GM19455 (cell line): ENCODE data around the gene CRYBG1.
"Not testable (repeated sequence)": the region's sequence is repeated elsewhere in the genome, so short reads cannot be mapped to it uniquely, and the experiment has no call there.

ENCODE experiments used
- ATAC-seq: cut with Tn5 transposase; IDR thresholded peaks from one replicate; pipeline ENCODE4 v1.9.1; 2021; ENCODE audit not compliant: unreplicated experiment

Gene CRYBG1

DNA sequence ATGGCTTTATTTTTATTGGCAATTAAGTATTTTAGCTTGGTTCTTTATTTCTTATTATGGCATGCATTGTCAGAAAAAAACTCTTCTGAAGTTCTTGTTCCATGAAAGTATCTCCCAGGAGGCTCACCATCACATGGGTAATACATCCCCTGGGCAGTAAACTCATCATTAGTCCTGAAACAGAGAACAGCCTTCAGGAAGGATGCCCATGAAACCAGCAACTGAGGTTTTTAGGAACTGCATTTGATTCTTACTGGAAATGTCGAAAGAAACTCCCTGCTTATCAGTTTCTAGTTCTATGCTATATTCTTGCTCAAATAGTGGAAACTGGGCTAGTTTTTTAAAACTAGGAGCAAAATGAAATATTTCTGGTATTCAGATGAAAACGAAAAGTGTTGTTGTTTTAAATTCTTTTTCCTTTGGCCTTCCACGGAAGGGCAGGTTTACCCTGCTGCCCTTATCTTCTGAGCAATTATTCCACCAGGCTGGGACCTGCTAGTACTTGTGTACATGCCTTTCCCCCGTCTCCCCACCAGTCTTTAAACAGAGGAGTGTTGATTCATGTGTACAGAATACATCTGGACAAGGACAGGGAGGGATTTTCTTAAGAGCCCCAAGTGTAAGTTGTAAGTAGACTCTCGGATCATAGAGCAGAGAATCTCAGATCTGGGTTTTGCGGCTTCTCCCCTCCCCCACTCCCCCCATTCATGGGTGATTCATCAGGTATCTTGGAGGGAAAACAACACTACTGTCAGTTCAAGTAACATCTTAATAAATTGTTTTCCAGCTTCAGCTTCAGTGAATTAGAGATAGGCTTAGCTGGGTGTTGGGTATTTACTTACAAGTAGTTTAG is 187.3 kb downstream of the CRYBG1 start:
- ATAC-seq, result no peak

DNA sequence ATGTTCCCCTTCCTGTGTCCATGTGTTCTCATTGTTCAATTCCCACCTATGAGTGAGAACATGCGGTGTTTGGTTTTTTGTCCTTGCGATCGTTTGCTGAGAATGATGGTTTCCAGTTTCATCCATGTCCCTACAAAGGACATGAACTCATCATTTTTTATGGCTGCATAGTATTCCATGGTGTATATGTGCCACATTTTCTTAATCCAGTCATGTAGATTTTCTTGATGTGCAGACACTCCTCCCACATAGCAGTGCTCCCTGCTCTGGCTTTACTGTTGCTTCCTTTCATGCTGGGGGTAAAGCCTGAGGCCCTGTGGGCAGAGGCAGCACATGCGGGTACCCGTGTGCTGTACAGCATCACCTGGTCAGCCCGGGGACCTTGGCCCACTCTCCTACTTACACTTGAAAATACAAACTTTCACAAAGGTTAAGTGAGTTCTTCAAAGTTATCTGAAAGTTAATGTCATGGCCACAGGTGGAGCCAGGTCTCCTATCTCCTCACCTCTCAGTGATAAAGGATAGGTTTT is 188.5 kb downstream of the CRYBG1 start:
- not testable (repeated sequence) for ATAC-seq

DNA sequence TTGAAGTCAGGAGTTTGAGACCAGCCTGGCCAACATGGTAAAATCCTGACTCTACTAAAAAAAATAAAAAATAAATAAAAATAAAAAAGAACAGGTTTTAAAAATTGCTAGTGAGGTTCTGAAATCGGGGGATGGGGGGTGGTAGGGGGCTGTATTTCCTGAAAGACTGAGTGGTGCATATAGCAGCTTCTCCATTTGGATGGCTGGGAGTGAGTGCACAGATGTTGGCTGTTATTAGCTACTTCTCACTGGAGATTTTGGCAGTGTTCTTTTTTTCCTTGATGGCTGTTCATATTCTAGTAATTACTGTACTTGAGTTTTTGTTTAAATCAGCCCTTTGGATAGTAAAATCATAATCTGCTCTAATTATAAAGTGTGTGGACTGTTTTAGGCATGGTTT is 189.0 kb downstream of the CRYBG1 start:
- ATAC-seq, result no peak

DNA sequence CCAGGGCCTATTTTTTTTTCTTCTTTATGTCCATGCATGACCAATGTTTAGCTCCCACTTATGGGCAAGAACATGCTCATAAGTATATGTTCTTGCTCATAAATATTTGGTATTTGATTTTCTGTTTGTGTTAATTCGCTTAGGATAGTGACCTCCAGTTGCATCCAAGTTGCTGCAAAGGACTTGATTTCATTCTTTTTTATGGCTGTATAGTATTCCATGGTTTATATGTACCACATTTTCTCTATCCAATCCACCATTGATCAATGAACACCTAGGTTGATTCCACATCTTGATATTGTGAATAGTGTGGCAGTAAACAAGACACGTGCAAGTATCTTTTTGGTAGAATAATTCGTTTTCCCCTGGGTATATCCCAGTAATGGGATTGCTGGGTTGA is 190.6 kb downstream of the CRYBG1 start:
- no peak for ATAC-seq

DNA sequence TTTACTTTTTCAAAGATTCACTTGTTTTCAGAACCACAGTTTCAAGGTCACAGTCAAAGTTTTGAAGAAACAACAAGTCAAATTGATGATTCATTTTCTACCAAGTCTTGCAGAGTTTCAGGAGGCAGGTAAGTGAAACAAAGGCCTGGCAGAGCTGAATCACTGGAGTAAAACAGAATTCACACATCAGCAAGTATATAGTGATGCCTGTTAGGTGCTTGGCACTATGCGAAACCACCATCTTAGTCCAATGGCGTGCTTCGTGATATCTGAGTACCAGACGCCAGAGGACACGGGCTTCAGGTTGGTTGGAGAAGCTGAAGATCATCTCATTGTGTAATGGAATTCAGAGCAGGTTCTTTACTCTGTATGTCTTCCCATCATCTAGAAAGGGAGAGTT is 192.9 kb downstream of the CRYBG1 start:
- ATAC-seq, result no peak

DNA sequence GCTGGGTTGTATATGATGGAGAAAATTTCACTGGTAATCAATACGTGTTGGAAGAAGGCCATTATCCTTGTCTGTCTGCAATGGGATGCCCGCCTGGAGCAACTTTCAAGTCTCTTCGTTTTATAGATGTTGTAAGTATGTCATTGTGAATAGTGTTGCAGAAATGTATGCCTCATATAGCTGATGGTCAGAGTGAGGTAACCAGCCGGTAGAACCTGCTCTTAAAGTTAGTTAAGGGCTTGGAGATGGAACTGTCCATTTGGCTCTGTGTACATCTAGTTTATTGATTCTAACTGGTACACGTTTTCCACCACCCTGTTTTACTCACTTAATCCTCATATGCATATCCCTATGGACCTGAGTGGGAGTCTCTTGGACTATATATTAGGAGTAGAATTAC is 195.2 kb downstream of the CRYBG1 start:
- no peak for ATAC-seq

DNA sequence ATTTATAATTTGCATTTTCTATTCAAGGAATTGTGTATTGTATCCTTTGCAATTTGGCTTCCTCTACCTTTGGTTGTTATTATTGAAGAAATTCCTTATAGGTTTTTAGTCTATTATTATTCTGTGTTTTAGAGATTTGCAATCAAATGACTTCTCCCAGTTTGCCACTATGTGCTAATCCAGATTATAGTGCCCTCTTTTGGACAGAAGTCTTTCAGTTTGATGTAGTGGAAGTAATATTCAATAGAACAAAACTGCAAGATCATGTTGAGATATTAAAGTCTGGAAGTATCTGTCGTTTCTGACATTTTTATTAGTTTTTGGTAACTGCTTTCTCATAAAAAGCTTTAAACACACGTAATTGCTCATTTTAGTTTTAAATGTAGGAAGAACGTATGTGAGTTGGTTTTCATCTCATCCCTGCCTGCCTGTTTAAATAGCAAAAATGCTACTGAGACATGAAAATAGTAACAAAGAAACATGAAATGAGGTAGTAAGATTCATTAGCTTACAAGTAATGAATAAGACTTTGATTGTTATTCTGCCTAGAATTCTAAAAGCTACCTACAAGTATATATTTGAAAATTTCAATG is 195.9 kb downstream of the CRYBG1 start:
- no peak for ATAC-seq

DNA sequence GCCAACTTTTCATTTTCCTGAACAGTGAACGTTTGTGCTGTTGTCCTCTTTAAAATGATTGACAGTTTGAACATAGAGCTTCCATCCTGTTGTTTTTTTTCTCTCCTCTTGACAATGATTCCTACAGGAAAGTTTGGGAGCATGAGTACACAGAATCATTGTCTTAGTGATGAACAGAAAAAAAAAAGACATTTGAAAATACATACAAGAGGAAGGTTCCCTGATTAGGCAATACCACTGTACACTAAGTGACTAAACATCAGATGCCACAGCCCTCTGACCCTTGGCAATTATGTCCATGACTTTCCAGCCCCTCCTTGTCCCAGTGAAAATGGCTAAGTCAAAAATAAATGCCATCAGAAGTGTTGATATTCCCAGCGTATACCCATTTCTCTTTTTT is 197.3 kb downstream of the CRYBG1 start:
- ATAC-seq, result no peak

DNA sequence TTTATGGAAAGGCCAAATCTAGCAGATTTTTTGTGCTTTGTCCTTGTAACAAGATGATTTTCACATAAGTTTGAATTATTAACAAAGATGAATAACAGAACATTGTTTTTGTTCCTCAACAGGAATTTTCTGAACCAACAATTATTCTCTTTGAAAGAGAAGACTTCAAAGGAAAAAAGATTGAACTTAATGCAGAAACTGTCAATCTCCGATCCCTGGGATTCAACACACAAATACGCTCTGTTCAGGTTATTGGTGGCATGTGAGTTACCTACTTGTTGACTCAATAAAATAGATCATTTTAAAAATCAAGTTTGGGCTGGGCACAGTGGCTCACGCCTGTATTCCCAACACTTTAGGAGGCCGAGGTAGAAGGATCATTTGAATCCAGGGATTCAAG is 197.8 kb downstream of the CRYBG1 start:
- no peak for ATAC-seq

DNA sequence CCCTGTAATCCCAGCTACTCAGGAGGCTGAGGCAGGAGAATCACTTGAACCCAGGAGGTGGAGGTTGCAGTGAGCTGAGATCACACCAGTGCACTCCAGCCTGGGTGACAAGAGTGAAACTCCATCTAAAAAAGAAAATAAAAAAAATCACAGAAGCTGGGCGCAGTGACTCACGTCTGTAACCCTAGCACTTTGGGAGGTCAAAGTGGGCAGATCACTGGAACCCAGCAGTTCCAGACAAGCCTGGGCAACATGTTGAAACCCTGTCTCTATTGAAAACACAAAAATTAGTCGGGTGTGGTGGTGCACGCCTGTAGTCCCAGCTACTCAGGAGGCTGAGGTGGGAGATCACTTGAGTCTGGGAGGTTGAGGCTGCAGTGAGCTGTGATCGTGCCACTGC is 199.1 kb downstream of the CRYBG1 start:
- not testable (repeated sequence) for ATAC-seq

DNA sequence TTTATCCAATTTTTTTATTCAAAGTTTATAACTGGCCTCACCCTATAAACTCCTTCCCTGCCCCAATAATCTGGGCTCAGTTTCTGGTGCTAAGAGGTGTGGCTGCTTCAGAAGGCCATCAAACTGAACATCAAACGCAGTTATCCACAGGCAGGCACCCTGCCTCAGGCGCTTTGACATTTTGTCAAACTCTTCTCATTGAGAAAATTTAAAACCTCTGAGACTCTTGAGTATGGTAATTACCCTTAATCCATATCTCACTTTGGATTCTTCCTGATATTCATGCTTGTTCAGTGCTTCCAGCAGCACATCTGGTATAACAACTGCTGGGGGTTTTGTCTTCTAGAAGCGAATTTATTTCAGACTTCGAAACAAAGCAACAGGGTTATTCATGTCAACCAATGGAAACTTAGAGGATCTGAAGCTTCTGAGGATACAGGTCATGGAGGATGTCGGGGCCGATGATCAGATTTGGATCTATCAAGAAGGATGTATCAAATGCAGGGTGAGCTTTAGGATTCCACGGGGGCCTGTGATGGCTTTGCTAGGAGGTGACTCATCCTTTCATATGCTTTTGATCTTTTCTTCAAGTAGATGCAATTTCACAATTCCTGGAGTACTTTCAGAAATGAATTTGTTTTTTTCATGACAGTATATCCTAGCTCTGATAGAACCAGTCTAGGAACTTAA is 200.6 kb downstream of the CRYBG1 start:
- ATAC-seq, result no peak

DNA sequence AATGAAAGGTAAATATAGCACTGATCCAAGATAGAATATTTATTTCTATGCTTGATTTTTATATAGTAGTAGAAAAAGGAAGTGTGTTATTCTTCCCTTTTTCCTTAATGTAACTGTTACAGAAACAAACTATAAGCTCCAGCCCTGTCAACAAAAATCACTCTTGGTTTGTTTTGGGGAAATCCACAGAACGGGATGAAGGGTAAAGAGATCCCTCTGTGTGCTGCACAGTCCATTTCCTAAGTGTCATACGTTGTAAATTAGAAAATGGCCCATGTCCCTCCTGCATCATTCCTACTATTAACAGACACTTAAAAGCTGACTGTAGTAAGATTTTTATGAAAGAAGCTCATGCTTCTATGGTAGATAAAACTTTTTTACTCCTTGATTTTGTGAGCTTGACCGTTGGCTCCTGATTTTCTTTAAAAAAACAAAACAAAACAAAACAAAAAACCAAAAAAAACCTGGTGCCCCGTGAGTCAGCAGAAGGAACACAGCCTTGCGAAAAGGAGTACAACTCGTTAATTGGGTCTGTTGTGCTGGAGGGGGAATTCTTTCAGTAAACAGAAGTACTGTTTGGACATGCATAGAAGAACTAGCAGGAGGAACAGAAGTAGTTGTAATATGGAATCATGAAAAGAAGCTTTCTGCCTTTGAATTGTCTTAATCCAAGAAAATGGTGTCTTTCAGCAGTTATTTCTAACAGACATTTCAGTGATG is 201.3 kb downstream of the CRYBG1 start:
- ATAC-seq, result no peak

DNA sequence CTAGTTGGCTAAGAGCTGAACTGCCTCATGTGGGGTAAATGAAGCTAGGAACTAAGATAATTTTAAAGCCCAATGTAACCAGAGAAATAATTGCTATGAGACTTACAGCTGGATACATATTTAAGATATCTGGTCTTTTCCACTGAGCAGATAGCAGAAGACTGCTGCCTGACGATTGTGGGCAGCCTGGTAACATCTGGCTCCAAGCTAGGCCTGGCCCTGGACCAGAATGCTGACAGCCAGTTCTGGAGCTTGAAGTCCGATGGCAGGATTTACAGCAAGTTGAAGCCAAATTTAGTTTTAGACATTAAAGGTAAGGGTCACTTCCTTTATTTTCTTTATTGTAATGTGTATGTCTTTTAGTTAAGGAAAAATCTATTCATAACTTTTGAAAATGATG is 203.1 kb downstream of the CRYBG1 start:
- ATAC-seq, result no peak

DNA sequence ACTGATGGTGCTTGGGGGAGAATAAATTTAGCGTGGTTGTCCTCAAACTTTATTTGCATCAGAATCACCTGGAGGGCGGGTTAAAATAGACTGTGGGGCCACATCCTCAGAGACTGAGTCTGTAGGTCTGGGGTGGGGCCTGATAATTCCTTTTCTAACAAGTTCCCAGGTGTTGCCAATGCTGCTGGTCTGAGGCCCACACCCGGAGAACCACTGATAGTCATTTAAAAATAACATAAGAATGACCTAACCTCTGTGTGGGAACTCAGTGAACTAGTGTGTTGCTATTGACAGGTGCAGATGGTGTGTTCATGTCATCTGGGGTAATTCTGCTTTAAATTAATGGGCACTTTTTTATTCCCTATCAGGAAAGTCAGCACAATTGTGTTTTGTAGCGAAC is 204.0 kb downstream of the CRYBG1 start:
- no peak for ATAC-seq

DNA sequence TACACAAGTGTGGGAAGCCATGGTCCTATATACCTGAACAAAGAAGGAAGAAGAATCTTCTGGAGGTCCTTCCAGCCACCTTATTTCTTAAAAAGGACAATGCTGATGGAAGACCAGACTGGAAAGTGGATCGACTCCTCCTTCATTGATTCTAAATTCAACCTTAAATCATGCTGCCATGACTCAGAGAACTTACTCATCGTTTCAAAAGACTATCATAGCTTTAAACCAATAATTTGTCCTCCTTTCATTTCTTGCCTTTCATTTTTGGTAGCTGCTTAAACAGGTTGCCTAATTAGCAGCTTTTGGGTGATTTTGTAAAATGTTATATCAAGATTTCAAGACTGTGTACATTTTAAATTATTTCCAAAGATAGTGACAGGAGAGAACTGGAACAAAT is 208.0 kb downstream of the CRYBG1 start:
- no peak for ATAC-seq

DNA sequence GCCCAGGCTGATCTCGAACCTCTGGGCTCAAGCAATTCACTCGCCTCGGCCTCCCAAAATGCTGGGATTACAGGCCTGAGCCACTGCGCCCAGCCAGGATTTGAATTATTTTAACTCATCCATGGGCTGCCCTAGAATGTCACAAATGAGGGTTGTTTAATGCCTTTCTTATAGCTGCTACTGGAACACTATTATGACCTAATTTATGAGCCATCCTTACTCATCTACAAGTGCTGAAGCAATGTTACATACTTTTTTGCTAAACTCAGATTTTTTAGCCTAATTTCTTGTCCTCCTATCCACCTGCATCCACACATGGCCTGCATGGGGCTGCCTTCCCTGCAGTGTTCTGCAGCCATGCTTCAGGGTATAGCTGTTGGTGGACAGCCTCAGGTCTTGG is 208.9 kb downstream of the CRYBG1 start:
- ATAC-seq, result no peak

DNA sequence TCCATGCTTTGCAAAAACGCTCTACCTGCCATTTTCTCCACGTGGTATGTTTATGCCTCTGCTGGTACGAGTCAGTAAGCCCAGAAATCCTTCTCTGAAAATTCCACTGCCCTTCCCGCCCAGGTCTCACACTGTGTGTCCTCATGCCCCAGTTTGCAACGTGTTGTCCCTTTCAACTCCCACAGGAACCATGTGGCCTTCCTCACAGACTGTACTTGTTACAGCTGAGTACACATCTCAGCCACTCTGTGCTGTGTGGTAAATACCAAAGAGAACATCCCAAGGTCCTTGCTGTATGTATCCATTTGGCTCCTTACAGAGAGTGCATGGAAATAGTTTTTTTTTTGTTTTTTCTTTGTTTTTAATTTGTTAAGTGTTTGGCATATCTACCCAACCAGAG is 211.9 kb downstream of the CRYBG1 start:
- no peak for ATAC-seq

DNA sequence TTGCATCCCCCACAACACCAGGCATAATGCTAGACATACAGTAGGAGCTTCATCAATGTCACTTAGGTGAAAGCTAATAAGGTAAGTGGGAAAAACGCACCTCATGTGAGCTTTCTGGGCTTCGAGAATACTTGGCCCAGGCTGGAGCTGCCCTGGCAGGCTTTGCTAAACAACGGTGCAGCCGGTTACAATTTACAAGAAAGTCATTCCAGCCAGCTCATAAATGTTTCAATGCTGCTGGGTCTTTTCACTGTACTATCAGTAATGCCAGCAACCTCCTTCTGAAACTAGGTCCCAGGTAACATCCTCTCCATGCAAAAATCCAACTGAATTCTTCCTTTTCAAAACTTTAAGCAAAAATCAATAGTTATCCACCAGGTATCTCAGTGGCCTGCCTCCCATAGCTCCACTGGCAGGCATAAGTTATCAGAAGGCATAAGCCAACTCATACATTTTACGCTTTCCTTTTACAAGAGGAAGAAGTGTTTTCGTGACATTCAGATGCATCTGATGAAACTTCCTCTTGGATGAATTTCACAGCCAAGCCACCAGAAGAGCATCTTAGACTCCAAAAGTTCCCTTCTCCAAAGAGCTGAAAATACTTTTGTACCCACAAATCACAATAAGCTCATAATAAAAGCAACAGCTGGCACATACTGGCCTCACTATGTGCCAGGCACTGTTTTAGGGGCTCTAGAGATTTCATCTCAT is 212.5 kb downstream of the CRYBG1 start:
- ATAC-seq, result no peak

DNA sequence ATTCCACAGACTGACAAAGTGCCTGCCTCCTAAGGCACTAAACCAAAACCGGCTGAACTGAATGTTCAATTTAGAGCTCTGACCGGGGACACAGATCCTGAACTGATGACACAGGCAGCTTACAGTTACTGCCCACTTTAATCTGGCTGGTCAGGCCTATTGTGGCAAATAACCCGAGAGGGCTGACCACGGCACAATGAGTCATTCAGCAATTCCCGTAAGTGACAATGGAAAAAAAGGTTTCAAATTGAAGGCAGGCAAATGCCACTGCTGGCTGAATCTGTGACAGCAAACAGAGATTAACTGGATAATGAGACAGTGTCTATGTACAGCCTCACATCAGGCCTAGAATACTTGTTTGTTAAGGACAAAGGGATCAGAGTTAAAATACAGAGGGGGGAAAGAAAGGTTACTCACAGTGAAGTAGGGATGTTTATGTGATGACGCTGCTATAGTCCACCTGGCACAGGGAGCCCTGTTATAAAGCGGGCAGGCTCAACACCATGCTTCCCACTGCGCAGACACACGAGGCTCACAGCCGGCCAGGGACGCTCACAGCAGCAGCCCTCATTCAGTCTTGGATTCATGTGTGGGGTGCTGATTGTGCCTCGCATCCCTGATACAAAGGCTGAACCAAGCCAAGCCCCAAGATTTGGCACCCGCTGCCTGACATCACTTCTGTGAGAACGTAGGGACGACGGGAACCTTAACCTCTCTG is 214.4 kb downstream of the CRYBG1 start:
- no peak for ATAC-seq

DNA sequence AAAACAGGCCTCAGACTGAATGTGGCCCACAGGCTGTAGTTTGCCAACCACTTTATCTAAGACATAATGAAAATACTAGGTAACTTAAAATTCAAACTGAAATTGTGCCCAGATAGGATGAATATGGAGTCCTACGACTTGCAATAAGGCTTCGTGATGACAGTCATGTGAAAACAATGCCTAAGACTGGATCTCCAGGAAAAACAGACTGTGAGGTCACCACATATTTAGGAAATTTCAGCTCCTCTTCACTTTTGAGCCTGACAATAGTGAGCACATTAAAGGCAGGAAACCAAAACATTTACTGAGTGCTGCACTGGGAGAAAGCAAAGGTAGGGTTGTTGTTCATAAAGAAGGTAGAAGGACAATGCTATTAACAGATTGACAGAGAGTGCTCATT is 218.8 kb downstream of the CRYBG1 start:
- ATAC-seq, result no peak
